Fibroblast of villous mesenchyme (primary cell): Measurements from ENCODE around the gene ZC3H4. TPM values are rescaled to one million over a fixed set of nuclear protein-coding genes. Genes with fewer than 3 reads are reported as not detected.

Experiments
- DNase-seq: peaks from one replicate; pipeline ENCODE4 v3.0.0-alpha.2; 2010; ENCODE audit warnings: low read depth
- H3K4me3 ChIP-seq: 2 replicates; pipeline ENCODE4 v1.5.1; 2011; ENCODE audit warnings: low read depth, mild to moderate bottlenecking, low read length
- CTCF ChIP-seq: IDR thresholded peaks from 2 replicates; pipeline ENCODE4 v1.5.1; 2012; ENCODE audit warnings: low read depth, mild to moderate bottlenecking, low read length; ENCODE audit not compliant: insufficient read depth
- total RNA-seq: library from RNA; depleted of rRNA; stranded (reverse); fragments of >200 nt; gene quantifications from 2 replicates; pipeline ENCODE4 v1.2.3, GENCODE V29; 2012

Gene ZC3H4
- total RNA-seq, 1 donor: 16.0 TPM

- no peak for TF ChIP-seq CTCF
- DNase-seq: no peak
- H3K4me3 ChIP-seq: peak overlapping the region; percentile 4
Measured at GRCh38 chr19:47134545-47134944, 21.0 kb upstream of the ZC3H4 start.

- DNase-seq: no peak
- H3K4me3 ChIP-seq: peak overlapping the region; percentile 4
- no peak for TF ChIP-seq CTCF
Measured at GRCh38 chr19:47133021-47133471, 19.5 kb upstream of the ZC3H4 start.

- H3K4me3 ChIP-seq: peak overlapping the region; percentile 96
- no peak for TF ChIP-seq CTCF
- no peak for DNase-seq
Measured at GRCh38 chr19:47132194-47132852, 18.7 kb upstream of the ZC3H4 start.

- H3K4me3 ChIP-seq: peak within 1 kb of the TSS; percentile 96
- peak; percentile 42 for TF ChIP-seq CTCF
- peak; percentile 99 for DNase-seq
Measured at GRCh38 chr19:47130589-47131227, 17.1 kb upstream of the ZC3H4 start, which contains the start of gene SAE1. SAE1 (plus strand) TSS chr19:47130835; CDS start chr19:47130931, 96 bp downstream.

- no peak for DNase-seq
Measured at GRCh38 chr19:47130120-47130588, 16.6 kb upstream of the ZC3H4 start.

GRCh38 chr19:47129579-47129978 lies 16.0 kb upstream of the ZC3H4 start:
- DNase-seq: no peak
- TF ChIP-seq CTCF: no peak
- H3K4me3 ChIP-seq: no peak overlapping the region

More at GRCh38 chr19:47130120-47130588, 16.6 kb upstream of the ZC3H4 start:
- TF ChIP-seq CTCF: no peak
- H3K4me3 ChIP-seq: peak overlapping the region; percentile 18
